ENCODE measurements around the gene FBLN5.
A peak's percentile ranks its signal among the peaks of the same experiment; 100 is the strongest.
"Not testable (repeated sequence)": the region's sequence is repeated elsewhere in the genome, so short reads cannot be mapped to it uniquely, and the experiment has no call there.

FBLN5 gene

DNA sequence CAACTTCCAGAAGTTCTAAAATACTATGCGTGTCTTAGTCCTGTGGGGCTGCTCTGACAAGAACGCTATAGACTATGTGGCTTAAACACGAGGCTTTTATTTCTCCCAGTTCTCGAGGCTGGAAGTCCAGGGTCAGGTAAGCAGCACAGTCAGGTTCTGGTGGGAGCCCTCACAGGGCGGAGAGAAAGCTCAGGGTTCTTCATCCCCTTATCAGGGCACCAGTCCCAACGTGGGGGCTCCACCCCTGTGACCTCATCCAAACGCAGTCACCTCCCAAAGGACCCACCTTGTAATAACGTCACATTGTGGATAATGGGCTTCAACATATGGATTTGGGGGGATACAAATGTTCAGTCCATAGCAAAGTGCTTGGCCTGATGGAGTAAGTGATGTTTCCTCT is 43.0 kb downstream of the FBLN5 start:
- DNase-seq, result no peak

GRCh38 chr14:91903070-91903469 is 44.4 kb downstream of the FBLN5 start:
- no peak for DNase-seq

DNA sequence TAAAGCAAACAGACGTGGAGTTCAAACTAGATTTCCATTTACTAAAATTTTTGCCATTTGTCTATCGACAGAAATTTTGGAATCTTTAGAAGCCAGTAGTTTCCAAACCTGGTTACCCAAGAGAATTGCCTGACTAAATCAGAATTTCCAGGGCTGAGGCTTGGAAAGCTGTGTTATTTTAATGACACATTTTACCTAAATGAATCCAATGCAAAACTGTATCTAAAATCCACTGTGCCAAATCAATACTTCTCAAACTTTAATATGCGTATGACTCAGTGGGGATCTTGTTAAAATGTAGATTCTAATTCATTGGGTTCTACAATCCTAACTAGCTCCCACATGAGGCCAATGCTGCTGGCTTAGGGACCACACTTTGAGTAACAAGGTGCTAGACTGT is 45.2 kb downstream of the FBLN5 start:
- DNase-seq, result no peak

- no peak for DNase-seq
These were observed 45.9 kb downstream of the FBLN5 start for GRCh38 chr14:91901449-91902226.

- no peak for DNase-seq
These were observed 47.7 kb downstream of the FBLN5 start for GRCh38 chr14:91899806-91900205.

- DNase-seq, result no peak
These were observed 48.3 kb downstream of the FBLN5 start for GRCh38 chr14:91899213-91899612.

GRCh38 chr14:91898372-91898771 is 49.1 kb downstream of the FBLN5 start:
- DNase-seq, result no peak

DNA sequence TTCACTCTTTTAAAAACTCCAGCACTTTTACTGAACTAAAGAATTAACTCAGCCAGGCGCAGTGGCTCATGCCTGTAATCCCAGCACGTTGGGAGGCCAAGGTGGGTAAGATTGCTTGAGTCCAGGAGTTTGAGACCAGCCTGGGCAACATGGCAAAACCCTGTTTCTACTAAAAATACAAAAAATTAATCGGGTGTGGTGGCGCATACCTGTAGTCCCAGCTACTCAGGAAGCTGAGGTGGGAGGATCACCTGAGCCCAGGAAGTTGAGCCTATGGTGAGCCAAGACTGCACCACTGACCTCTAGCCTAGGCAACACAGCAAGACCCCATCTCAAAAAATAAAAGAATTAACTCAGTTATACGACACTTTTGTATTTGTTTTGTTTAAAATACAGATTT is 49.8 kb downstream of the FBLN5 start:
- DNase-seq, result not testable (repeated sequence)

- DNase-seq, result no peak
These were observed 50.3 kb downstream of the FBLN5 start for GRCh38 chr14:91897106-91897701.

DNA sequence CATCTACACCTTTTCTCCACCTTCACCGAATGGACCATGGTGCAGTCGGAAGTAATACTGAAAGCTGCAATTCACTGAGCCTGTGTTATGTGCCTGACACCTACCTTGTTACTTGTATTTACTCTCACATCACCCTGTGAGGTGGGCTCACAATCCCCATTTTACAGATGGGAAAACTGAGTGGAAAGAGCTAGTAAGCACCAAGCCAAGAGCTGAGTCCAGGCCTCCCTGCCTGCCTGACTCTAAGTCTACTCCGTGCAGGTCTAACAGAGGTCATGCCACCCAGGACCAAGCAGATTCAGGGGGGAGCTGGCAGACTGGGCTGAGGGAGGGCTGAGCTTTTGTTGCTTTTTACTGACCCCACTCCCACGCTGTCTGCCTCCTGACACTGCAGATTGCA is 51.1 kb downstream of the FBLN5 start:
- no peak for DNase-seq

GRCh38 chr14:91893669-91894068 is 53.8 kb downstream of the FBLN5 start:
- no peak for DNase-seq

DNA sequence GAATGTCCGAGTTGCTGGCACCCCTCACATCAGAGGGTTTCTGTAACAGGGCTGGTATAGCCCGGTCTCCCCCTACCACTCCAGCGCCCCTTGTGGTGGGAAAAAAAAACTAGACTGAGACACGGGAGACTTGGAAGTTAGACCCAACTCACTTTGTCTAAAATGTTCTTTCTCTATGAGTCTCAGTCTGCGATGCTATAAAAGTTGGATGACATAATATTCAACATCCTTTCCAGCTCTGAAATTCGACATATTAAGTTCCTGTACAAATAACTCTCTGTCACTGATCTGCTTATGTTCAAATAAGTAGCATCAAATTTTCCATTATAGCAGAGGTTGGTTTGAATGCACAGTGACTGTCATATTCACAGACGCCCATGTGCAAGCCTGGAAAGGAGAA is 54.5 kb downstream of the FBLN5 start:
- DNase-seq, result peak; percentile 32

- DNase-seq, result no peak
These were observed 55.7 kb downstream of the FBLN5 start for GRCh38 chr14:91891721-91892220.

DNA sequence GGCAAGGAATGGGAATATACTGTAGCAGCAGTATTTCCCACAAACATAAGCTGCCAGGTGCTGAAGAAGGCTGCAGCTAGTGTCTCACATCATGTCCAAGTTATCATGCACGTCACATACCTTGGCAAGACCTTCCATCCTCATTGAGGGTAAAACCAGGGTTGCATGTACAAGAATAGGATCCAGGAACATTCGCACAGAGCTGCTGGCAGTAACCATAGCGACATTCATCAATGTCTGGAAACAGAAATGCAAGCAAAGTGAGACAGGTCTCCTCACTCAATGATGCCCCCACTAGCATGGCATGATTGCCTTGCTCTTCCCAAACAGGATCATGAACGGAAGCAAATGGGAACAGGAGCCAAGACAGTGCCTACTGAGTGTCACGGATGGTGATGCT is 56.4 kb downstream of the FBLN5 start:
- no peak for DNase-seq

DNA sequence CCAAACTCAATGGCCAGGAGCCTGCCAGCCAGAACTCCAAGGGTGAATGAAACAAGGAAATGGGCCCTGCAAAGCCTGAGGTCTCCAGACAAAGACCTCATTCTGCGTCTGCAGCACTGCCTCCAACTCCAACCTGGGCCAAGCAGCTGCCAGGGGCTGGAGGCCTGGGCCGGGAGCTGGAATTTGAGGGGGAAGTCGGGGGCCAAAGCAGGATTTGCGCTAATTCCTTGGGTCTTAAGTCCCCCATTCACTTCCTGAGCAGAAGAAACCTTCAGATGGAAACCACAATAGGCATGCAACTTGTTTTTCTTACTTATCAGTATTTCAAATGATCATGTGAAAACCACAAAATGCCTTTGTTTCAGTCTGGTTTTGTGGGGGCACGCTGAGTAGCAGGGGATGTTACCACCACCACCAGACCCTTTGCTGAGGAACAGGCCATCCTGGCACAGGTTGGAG is 57.2 kb downstream of the FBLN5 start:
- no peak for DNase-seq

DNA sequence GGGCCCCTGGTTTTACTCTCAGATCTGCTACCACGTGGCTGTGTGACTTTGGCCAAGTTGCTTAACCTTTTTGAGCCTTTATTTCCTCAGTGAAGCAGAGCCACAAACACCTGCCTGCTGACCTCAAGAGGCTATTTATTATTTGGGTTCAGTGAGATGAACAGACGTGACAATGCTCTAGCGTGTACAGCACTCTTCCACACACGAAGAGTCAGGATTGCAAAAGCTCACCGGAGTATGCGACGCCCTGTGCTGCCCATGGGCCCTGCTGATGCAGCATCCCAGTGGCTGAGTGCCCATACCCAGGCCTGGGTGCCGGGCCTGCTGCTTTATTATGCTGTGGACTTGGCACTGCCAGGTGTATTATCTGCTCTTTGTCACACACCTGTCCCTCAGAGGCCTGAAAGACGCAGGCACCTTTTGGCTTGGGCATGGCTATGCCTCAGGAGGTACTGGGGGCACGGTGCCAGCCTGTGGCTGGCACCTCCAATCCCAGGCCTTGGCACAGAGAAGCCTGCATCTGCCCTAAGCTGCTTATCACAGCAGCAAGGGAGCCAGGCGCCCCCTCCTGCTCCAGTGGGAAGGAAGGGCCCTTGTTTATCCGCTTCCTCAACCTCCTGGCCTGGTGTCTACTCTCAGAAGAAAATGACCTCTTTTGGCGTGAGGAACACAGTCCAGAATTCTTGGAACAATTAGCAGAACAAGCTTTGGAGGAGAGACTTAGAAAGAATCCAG is 57.9 kb downstream of the FBLN5 start:
- peak; percentile 10 for DNase-seq

GRCh38 chr14:91888641-91889476 is 58.6 kb downstream of the FBLN5 start:
- DNase-seq, result no peak

- DNase-seq, result no peak
These were observed 60.5 kb downstream of the FBLN5 start for GRCh38 chr14:91886961-91887360.

GRCh38 chr14:91885839-91886238 is 61.7 kb downstream of the FBLN5 start:
- DNase-seq, result no peak

DNA sequence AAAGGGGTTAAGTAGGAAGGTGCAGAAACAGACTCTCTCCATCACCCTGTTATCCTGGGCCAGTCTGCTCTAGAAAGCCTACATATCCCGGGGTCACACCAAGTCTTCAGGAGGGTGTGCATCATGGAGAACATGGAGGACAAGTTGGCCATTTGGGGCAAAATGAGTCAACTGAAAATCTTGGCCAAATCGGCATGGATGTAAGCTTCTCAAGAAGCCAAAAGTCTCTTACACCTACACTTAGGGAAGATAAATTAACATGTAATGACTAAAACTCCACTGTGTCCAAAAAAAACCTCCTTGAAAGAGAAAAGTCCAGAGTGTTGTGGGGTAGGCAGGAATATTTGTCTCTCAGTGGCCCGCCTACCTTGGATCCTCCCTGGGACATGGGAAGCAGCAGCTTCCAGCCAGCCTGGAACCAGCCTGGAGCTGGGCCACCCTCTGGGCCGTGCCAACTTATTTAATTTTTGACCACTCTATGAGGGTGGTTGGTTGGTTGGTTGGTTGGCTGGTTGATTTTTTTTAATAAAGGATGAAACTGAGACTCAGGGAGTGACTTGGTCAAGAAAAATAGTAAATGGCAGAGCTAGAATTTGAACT is 62.3 kb downstream of the FBLN5 start:
- DNase-seq, result no peak

- DNase-seq, result no peak
These were observed 62.8 kb downstream of the FBLN5 start for GRCh38 chr14:91884664-91885063.

GRCh38 chr14:91883753-91884152 is 63.7 kb downstream of the FBLN5 start:
- no peak for DNase-seq
